Lower leg skin (tissue), 3 donors: ENCODE data around the gene MACF1.

ENCODE experiments used
- CTCF ChIP-seq, 3 donors: fragments of 450-650 bp; IDR thresholded peaks; one replicate each; pipeline ENCODE4 v1.5.1; 2016; ENCODE audit warnings: antibody characterized with exemption in 3 of 3, mild to moderate bottlenecking in 3 of 3, moderate library complexity in 2 of 3
- POLR2A ChIP-seq, 2 donors: fragments of 450-650 bp; IDR thresholded peaks; one replicate each; pipeline ENCODE4 v1.6.1; 2016 to 2017; ENCODE audit warnings: antibody characterized with exemption in 2 of 2, mild to moderate bottlenecking in 1 of 2, moderate library complexity in 1 of 2

DNA sequence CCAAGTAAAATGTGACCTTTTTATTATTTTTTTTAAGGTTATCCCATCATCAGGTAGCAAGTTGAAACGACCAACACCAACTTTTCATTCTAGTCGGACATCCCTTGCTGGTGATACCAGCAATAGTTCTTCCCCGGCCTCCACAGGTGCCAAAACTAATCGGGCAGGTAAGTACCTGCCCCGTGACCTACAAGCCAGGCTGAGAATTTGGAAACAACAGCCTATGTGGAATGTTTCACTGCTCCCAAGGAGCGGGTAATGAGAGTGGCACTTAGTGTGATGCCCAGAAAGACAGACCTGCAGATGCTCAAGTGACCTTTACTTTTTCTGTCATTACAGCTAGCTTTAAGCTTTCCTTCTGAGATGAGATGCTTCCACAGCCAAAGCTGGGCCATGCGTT, 280.1 kb downstream of the MACF1 start:
- TF ChIP-seq CTCF (IDR thresholded peaks at IDR 0.05) = no peak
- no peak for TF ChIP-seq POLR2A (IDR thresholded peaks at IDR 0.05)
